Stimulated activated effector memory CD8-positive, alpha-beta T cell treated with anti-CD3 and anti-CD28 coated beads, Interleukin-12 subunit alpha, Interleukin-12 subunit beta, amount 100 ng/mL, for 72 hours (primary cell): ENCODE data around the gene DOCK2.
A peak's percentile ranks its signal among the peaks of the same experiment; 100 is the strongest.

ENCODE experiments used
- ATAC-seq: fragments of 150-1000 bp; cut with Tn5 transposase; 2 replicates; pipeline ENCODE4 v1.10.0; 2021
- DNase-seq, 2 donors: peaks; one replicate each; pipeline ENCODE4 v3.0.0; 2021 to 2022; ENCODE audit warnings: low spot score in 2 of 2
- H3K27ac Mint-ChIP-seq: one replicate; pipeline ENCODE4 v1.8.0; 2022; ENCODE audit warnings: mild to moderate bottlenecking, mixed read lengths
- H3K36me3 Mint-ChIP-seq: one replicate; pipeline ENCODE4 v1.8.0; 2022; ENCODE audit warnings: mild to moderate bottlenecking, mixed read lengths
- H3K4me1 Mint-ChIP-seq: one replicate; pipeline ENCODE4 v1.8.0; 2022; ENCODE audit warnings: mixed read lengths
- H3K4me3 Mint-ChIP-seq: one replicate; pipeline ENCODE4 v1.8.0; 2022; ENCODE audit warnings: mild to moderate bottlenecking, mixed read lengths
- H3K9me3 Mint-ChIP-seq: one replicate; pipeline ENCODE4 v1.8.0; 2022; ENCODE audit warnings: mixed read lengths

Gene DOCK2

DNA sequence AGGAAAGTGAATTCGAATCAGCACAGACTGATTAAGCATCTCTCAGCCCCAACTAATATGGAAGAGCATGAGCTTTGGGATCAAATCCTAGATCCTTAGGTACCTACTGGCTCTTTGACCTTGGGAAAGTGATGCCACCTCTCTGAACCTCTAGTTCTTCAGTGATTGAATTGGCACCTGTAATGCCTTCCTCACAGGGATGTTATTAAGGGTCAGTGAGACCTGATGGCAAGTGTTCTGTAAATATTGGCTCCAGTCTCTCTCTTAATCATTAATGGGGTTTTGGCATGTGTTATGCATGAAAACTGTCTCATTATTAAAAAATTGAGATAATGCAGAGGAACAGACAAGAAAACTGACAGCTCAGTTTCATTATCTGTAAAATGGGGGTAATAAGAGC is 227.4 kb downstream of the DOCK2 start:
- Mint-ChIP-seq H3K36me3 (peaks cover 25% of the 10 kb centered on the region), H3K27ac (no peak overlapping the region), H3K4me3 (no peak overlapping the region), H3K9me3 (no peaks in the 10 kb centered on the region), H3K4me1 (peaks cover 38% of the 10 kb centered on the region)
- ATAC-seq (no peak), DNase-seq (no peak)

DNA sequence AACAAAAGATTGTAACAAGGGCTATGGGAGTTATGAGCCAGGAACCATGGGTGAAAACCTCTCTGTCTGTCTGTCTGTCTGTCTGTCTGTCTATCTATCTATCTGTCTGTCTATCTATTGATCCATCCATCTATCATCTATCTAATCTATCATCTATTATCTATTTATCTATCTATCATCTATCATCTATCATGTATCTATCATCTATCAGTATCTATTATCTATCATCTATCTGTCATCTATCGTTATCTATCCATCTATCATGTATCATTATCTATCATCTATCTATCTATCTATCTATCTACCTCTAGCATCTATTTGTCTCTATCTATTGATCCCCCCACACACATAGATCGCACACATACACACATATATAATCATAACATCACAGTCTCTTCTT is 230.3 kb downstream of the DOCK2 start:
- H3K4me1 Mint-ChIP-seq: peaks cover 23% of the 10 kb centered on the region
- H3K27ac Mint-ChIP-seq: no peak overlapping the region

GRCh38 chr5:169869066-169869465 is 232.0 kb downstream of the DOCK2 start:
- peaks cover 18% of the 10 kb centered on the region for H3K36me3 Mint-ChIP-seq
- ATAC-seq: no peak
- no peaks in the 10 kb centered on the region for H3K9me3 Mint-ChIP-seq
- peaks cover 23% of the 10 kb centered on the region for H3K4me1 Mint-ChIP-seq
- H3K27ac Mint-ChIP-seq: peak overlapping the region; percentile 3
- H3K4me3 Mint-ChIP-seq: no peak overlapping the region
- DNase-seq: no peak

More for the DNA sequence above, 230.3 kb downstream of the DOCK2 start:
- Mint-ChIP-seq H3K4me3 (no peak overlapping the region), H3K9me3 (no peaks in the 10 kb centered on the region), H3K36me3 (peaks cover 17% of the 10 kb centered on the region)
- ATAC-seq: no peak
- no peak for DNase-seq

DNA sequence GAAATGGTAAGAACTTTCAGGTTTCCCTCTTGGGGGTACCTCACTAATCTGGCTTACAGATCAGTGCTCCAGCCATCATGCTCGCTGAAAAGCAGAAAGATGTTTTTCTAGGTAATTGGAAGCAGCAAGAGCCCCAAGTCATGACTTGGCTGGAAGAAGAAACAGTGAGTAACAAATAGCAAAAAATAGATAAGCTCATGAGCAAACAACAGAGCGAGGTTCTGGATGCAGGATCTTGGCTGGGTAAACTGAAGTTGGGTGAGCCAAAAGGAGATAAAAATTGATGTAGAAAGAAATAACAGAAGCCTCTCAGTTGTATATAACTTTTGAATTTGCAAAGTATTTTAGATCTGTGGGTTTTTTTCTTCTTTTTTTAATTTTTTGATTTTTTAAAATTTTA is 233.1 kb downstream of the DOCK2 start:
- H3K4me3 Mint-ChIP-seq: no peak overlapping the region
- H3K36me3 Mint-ChIP-seq: peaks cover 30% of the 10 kb centered on the region
- H3K4me1 Mint-ChIP-seq: peaks cover 23% of the 10 kb centered on the region
- no peaks in the 10 kb centered on the region for H3K9me3 Mint-ChIP-seq
- DNase-seq (no peak), ATAC-seq (no peak)
- H3K27ac Mint-ChIP-seq: no peak overlapping the region

GRCh38 chr5:169871826-169872490 is 234.9 kb downstream of the DOCK2 start:
- no peak for DNase-seq
- no peak overlapping the region for H3K4me3 Mint-ChIP-seq
- H3K9me3 Mint-ChIP-seq: no peaks in the 10 kb centered on the region
- no peak for ATAC-seq
- peaks cover 18% of the 10 kb centered on the region for H3K4me1 Mint-ChIP-seq
- H3K27ac Mint-ChIP-seq: no peak overlapping the region
- peaks cover 38% of the 10 kb centered on the region for H3K36me3 Mint-ChIP-seq

- Mint-ChIP-seq H3K27ac (no peak overlapping the region), H3K9me3 (no peaks in the 10 kb centered on the region), H3K4me3 (no peak overlapping the region), H3K36me3 (peaks cover 38% of the 10 kb centered on the region), H3K4me1 (peaks cover 27% of the 10 kb centered on the region)
- ATAC-seq (no peak), DNase-seq (no peak)
These were observed 236.6 kb downstream of the DOCK2 start for GRCh38 chr5:169873642-169874041.

- Mint-ChIP-seq H3K36me3 (peaks cover 33% of the 10 kb centered on the region), H3K9me3 (no peaks in the 10 kb centered on the region), H3K4me3 (no peak overlapping the region), H3K27ac (no peak overlapping the region), H3K4me1 (peaks cover 21% of the 10 kb centered on the region)
- ATAC-seq (no peak), DNase-seq (no peak)
These were observed 237.5 kb downstream of the DOCK2 start for GRCh38 chr5:169874621-169875020.

DNA sequence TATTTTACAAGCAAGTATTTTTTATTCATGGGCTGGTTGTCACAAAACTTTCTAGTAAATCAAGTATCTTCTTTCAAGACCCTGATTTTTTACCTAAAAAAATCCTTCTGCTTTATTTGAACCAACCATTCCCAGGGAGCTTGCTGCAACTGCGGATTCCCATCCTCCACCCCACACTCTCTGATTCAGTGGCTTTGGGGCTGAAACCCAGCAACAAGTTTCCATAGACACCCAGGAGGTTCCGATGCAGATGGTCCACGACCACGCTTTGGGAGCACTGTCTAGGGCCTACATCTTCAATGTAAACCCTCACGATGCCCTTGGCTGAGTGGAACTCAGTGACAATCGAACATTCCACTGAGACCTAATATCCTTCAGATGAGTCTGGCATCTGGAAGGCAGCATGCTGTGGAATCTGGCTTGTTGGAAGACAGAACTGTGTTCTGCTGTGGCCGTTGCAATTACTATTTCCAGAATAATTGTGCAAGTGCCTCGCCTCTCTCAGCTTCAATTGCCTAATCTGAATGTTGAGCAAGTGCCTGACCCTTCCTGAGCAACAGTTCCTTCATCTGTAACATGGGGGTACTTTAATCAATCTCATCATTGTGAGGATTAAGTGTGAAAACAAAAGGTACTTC is 238.1 kb downstream of the DOCK2 start:
- peaks cover 21% of the 10 kb centered on the region for H3K4me1 Mint-ChIP-seq
- no peaks in the 10 kb centered on the region for H3K9me3 Mint-ChIP-seq
- DNase-seq (no peak), ATAC-seq (no peak)
- peak overlapping the region; percentile 8 for H3K27ac Mint-ChIP-seq
- H3K36me3 Mint-ChIP-seq: peaks cover 28% of the 10 kb centered on the region
- no peak overlapping the region for H3K4me3 Mint-ChIP-seq

DNA sequence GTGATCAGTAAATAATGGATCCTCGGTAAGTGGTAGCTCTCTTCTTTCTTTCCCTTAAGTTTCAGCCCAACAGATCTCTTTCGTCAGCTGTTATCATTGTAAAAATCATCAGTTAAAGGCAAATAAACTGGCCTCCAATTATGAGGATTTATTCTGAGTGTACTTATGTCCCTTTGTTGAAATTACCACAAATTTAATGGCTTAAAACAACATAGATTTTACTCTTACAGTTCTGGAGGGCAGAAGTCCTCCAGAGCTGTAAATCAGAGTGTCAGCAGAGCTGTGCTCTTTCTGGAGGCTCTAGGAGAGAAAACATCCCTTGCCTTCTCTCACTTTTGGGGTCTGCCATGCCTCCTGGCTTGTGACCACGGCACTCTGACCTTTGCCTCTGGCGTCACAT is 238.7 kb downstream of the DOCK2 start:
- no peak for DNase-seq
- no peak overlapping the region for H3K4me3 Mint-ChIP-seq
- no peaks in the 10 kb centered on the region for H3K9me3 Mint-ChIP-seq
- peaks cover 21% of the 10 kb centered on the region for H3K4me1 Mint-ChIP-seq
- ATAC-seq: no peak
- peaks cover 28% of the 10 kb centered on the region for H3K36me3 Mint-ChIP-seq
- H3K27ac Mint-ChIP-seq: peak overlapping the region; percentile 8

- no peak for ATAC-seq
These were observed 239.3 kb downstream of the DOCK2 start for GRCh38 chr5:169876386-169876785.

GRCh38 chr5:169880012-169880663 is 243.1 kb downstream of the DOCK2 start:
- Mint-ChIP-seq H3K4me3 (no peak overlapping the region), H3K36me3 (peaks cover 15% of the 10 kb centered on the region), H3K27ac (no peak overlapping the region), H3K9me3 (no peaks in the 10 kb centered on the region), H3K4me1 (peaks cover 34% of the 10 kb centered on the region)
- no peak for ATAC-seq
- DNase-seq: no peak

More at GRCh38 chr5:169876386-169876785, 239.3 kb downstream of the DOCK2 start:
- peaks cover 28% of the 10 kb centered on the region for H3K36me3 Mint-ChIP-seq
- H3K9me3 Mint-ChIP-seq: no peaks in the 10 kb centered on the region
- H3K4me3 Mint-ChIP-seq: no peak overlapping the region
- DNase-seq: no peak
- peaks cover 21% of the 10 kb centered on the region for H3K4me1 Mint-ChIP-seq
- H3K27ac Mint-ChIP-seq: peak overlapping the region; percentile 8

DNA sequence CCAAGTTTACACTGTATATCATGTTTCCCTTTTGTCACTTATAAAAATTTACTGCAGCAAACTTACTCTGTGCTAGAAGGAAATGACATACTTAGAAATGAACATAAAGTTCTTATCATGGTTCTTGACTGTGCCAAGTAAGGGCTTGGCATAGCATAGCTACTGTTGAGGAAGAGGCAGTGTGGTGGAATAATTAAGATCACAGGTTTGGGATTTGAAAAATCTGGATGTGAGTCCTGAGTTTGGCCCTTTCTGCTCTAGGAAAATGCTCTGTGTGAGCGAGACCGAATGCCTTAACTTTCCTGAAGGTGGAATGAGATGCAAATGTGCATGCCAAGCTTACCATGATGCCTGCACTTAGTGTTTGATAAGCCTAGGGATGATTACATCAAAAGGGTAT is 243.7 kb downstream of the DOCK2 start:
- Mint-ChIP-seq H3K36me3 (peaks cover 9% of the 10 kb centered on the region), H3K27ac (no peak overlapping the region), H3K9me3 (no peaks in the 10 kb centered on the region), H3K4me3 (no peak overlapping the region), H3K4me1 (peaks cover 33% of the 10 kb centered on the region)
- DNase-seq (no peak), ATAC-seq (no peak)

- H3K27ac Mint-ChIP-seq: no peak overlapping the region
- no peak for ATAC-seq
- H3K4me1 Mint-ChIP-seq: peaks cover 28% of the 10 kb centered on the region
- no peak for DNase-seq
- no peak overlapping the region for H3K4me3 Mint-ChIP-seq
- peaks cover 6% of the 10 kb centered on the region for H3K36me3 Mint-ChIP-seq
- no peaks in the 10 kb centered on the region for H3K9me3 Mint-ChIP-seq
These were observed 244.7 kb downstream of the DOCK2 start for GRCh38 chr5:169881702-169882303.

- Mint-ChIP-seq H3K9me3 (no peaks in the 10 kb centered on the region), H3K27ac (no peak overlapping the region), H3K36me3 (no peaks in the 10 kb centered on the region), H3K4me1 (peaks cover 28% of the 10 kb centered on the region), H3K4me3 (no peak overlapping the region)
- DNase-seq (no peak), ATAC-seq (no peak)
These were observed 249.0 kb downstream of the DOCK2 start for GRCh38 chr5:169886033-169886432.

- DNase-seq: no peak
- Mint-ChIP-seq H3K4me1 (peaks cover 32% of the 10 kb centered on the region), H3K36me3 (peaks cover 3% of the 10 kb centered on the region), H3K9me3 (no peaks in the 10 kb centered on the region), H3K4me3 (no peak overlapping the region), H3K27ac (no peak overlapping the region)
- no peak for ATAC-seq
These were observed 249.6 kb downstream of the DOCK2 start for GRCh38 chr5:169886677-169887076.
